OCI-LY3 (cell line): Measurements from ENCODE around the gene YAF2.

Source experiments
- EZH2phosphoT487 ChIP-seq: fragments of 200-600 bp; shearing (Covaris generic); IDR thresholded peaks from 2 replicates; pipeline ENCODE4 v1.6.1; 2018; ENCODE audit warnings: antibody characterized with exemption, mixed run types, low read depth
- TF ChIP-seq, protein P1 (sequence below): fragments of 200-600, 300-600 bp; sonication (generic); IDR thresholded peaks from 2 replicates; pipeline ENCODE4 v1.5.1; 2014; ENCODE audit warnings: antibody characterized with exemption, low read length, low read depth

- TF ChIP-seq, protein P1, sequence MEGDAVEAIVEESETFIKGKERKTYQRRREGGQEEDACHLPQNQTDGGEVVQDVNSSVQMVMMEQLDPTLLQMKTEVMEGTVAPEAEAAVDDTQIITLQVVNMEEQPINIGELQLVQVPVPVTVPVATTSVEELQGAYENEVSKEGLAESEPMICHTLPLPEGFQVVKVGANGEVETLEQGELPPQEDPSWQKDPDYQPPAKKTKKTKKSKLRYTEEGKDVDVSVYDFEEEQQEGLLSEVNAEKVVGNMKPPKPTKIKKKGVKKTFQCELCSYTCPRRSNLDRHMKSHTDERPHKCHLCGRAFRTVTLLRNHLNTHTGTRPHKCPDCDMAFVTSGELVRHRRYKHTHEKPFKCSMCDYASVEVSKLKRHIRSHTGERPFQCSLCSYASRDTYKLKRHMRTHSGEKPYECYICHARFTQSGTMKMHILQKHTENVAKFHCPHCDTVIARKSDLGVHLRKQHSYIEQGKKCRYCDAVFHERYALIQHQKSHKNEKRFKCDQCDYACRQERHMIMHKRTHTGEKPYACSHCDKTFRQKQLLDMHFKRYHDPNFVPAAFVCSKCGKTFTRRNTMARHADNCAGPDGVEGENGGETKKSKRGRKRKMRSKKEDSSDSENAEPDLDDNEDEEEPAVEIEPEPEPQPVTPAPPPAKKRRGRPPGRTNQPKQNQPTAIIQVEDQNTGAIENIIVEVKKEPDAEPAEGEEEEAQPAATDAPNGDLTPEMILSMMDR = no peak
- no peak for TF ChIP-seq EZH2phosphoT487
These were observed 64.0 kb downstream of the YAF2 start for GRCh38 chr12:42173961-42174521.
